ENCODE results near the gene ACBD4. TPM values are rescaled to one million over a fixed set of nuclear protein-coding genes. Genes with fewer than 3 reads are reported as not detected.

Gene ACBD4
- total RNA-seq, 2 donors from 2014 or later: 17.9 to 20.1 TPM

Other genes starting within 250 kb of the ACBD4 start
- 100 to 1,000 TPM; 123 to 132 TPM for gene EFTUD2, start 236.2 kb upstream of the ACBD4 start, total RNA-seq
- gene GFAP, start 220.2 kb upstream of the ACBD4 start, total RNA-seq: not detected
- 10 to 100 TPM; 33.0 to 48.1 TPM for gene KIF18B, start 187.9 kb upstream of the ACBD4 start, total RNA-seq
- gene C1QL1, start 167.4 kb upstream of the ACBD4 start, total RNA-seq: 1 to 10 TPM in 1 of 2 donors, under 1 TPM in 1; 0.94 to 2.0 TPM
- 10 to 100 TPM; 42.0 to 59.2 TPM for gene DCAKD, start 84.1 kb upstream of the ACBD4 start, total RNA-seq
- gene NMT1, start 74.4 kb upstream of the ACBD4 start, total RNA-seq: 100 to 1,000 TPM; 130 to 145 TPM
- gene PLCD3, start 3.2 kb upstream of the ACBD4 start, total RNA-seq: 1 to 10 TPM; 3.1 to 4.5 TPM
- gene HEXIM1, start 12.8 kb downstream of the ACBD4 start, total RNA-seq: 10 to 100 TPM; 58.0 to 63.3 TPM
- gene HEXIM2, start 26.2 kb downstream of the ACBD4 start, total RNA-seq: 10 to 100 TPM; 12.5 to 13.0 TPM
- gene FMNL1, start 86.2 kb downstream of the ACBD4 start, total RNA-seq: 100 to 1,000 TPM; 559 to 689 TPM
- 1 to 10 TPM; 1.4 to 1.7 TPM for gene SPATA32, start 126.4 kb downstream of the ACBD4 start, total RNA-seq
- 10 to 100 TPM; 71.8 to 78.0 TPM for gene MAP3K14, start 181.3 kb downstream of the ACBD4 start, total RNA-seq